Measurements from ENCODE around the gene ZNF613.
"Not testable (repeated sequence)": the region's sequence is repeated elsewhere in the genome, so short reads cannot be mapped to it uniquely, and the experiment has no call there.

The ZNF613 gene

GRCh38 chr19:51938936-51939335, 11.7 kb downstream of the ZNF613 start:
- no CpG with 5 or more reads among the region's 2 CpGs for WGBS, 2 experiments (ENCODE audit: insufficient coverage in 2 of 2)
- no peaks in the 10 kb centered on the region for H3K4me1 ChIP-seq (ENCODE audit: control insufficient read depth, insufficient read depth, low read length, poor library complexity, severe bottlenecking)
- H3K4me3 ChIP-seq (ENCODE audit: extremely low read depth, insufficient read depth, low read length, poor library complexity, severe bottlenecking): no peak overlapping the region
- H3K36me3 ChIP-seq (ENCODE audit: control insufficient read depth, insufficient read depth, low read length): peaks cover 89% of the 10 kb centered on the region
- no peak overlapping the region for H3K27ac ChIP-seq (ENCODE audit: low read depth, low read length, severe bottlenecking)
- peaks cover 57% of the 10 kb centered on the region for H3K9me3 ChIP-seq (ENCODE audit: control insufficient read depth, low read length)

GRCh38 chr19:51944798-51945552, 17.7 kb downstream of the ZNF613 start:
- H3K4me1 ChIP-seq (ENCODE audit: control insufficient read depth, insufficient read depth, low read length, poor library complexity, severe bottlenecking): no peaks in the 10 kb centered on the region
- H3K4me3 ChIP-seq (ENCODE audit: extremely low read depth, insufficient read depth, low read length, poor library complexity, severe bottlenecking): no peak overlapping the region
- peaks cover 92% of the 10 kb centered on the region for H3K9me3 ChIP-seq (ENCODE audit: control insufficient read depth, low read length)
- H3K36me3 ChIP-seq (ENCODE audit: control insufficient read depth, insufficient read depth, low read length): peaks cover 61% of the 10 kb centered on the region
- 94 to 100% methylated on average over 3 to 4 of the region's 7 CpGs for WGBS, 2 experiments (ENCODE audit: insufficient coverage in 2 of 2)
- no peak overlapping the region for H3K27ac ChIP-seq (ENCODE audit: low read depth, low read length, severe bottlenecking)

GRCh38 chr19:51946602-51947001, 19.3 kb downstream of the ZNF613 start:
- Histone ChIP-seq H3K9me3 (ENCODE audit: control insufficient read depth, low read length) (peaks cover 82% of the 10 kb centered on the region), H3K36me3 (ENCODE audit: control insufficient read depth, insufficient read depth, low read length) (peaks cover 44% of the 10 kb centered on the region), H3K4me1 (ENCODE audit: control insufficient read depth, insufficient read depth, low read length, poor library complexity, severe bottlenecking) (no peaks in the 10 kb centered on the region), H3K4me3 (ENCODE audit: extremely low read depth, insufficient read depth, low read length, poor library complexity, severe bottlenecking) (no peak overlapping the region), H3K27ac (ENCODE audit: low read depth, low read length, severe bottlenecking) (no peak overlapping the region)
- no CpG with 5 or more reads among the region's 1 CpG for WGBS, 2 experiments (ENCODE audit: insufficient coverage in 2 of 2)

- Histone ChIP-seq H3K27ac (ENCODE audit: low read depth, low read length, severe bottlenecking) (no peak overlapping the region), H3K9me3 (ENCODE audit: control insufficient read depth, low read length) (peaks cover 62% of the 10 kb centered on the region), H3K36me3 (ENCODE audit: control insufficient read depth, insufficient read depth, low read length) (peaks cover 21% of the 10 kb centered on the region), H3K4me1 (ENCODE audit: control insufficient read depth, insufficient read depth, low read length, poor library complexity, severe bottlenecking) (no peaks in the 10 kb centered on the region), H3K4me3 (ENCODE audit: extremely low read depth, insufficient read depth, low read length, poor library complexity, severe bottlenecking) (no peak overlapping the region)
- WGBS, 2 experiments (ENCODE audit: insufficient coverage in 2 of 2): 95 to 99% methylated on average over 24 to 25 of the region's 25 CpGs
Measured at GRCh38 chr19:51948975-51949374, 21.7 kb downstream of the ZNF613 start.

- H3K9me3 ChIP-seq (ENCODE audit: control insufficient read depth, low read length): peaks cover 16% of the 10 kb centered on the region
- H3K36me3 ChIP-seq (ENCODE audit: control insufficient read depth, insufficient read depth, low read length); H3K27ac ChIP-seq (ENCODE audit: low read depth, low read length, severe bottlenecking); H3K4me3 ChIP-seq (ENCODE audit: extremely low read depth, insufficient read depth, low read length, poor library complexity, severe bottlenecking): not testable (repeated sequence)
- peaks cover 15% of the 10 kb centered on the region for H3K4me1 ChIP-seq (ENCODE audit: control insufficient read depth, insufficient read depth, low read length, poor library complexity, severe bottlenecking)
- 65 to 90% methylated on average over 2 of the region's 4 CpGs for WGBS, 2 experiments (ENCODE audit: insufficient coverage in 2 of 2)
Measured at GRCh38 chr19:51957846-51958245, 30.6 kb downstream of the ZNF613 start.

- peak overlapping the region; percentile 62 for H3K27ac ChIP-seq (ENCODE audit: low read depth, low read length, severe bottlenecking)
- H3K4me3 ChIP-seq (ENCODE audit: extremely low read depth, insufficient read depth, low read length, poor library complexity, severe bottlenecking): no peak overlapping the region
- H3K9me3 ChIP-seq (ENCODE audit: control insufficient read depth, low read length): peaks cover 22% of the 10 kb centered on the region
- peaks cover 22% of the 10 kb centered on the region for H3K36me3 ChIP-seq (ENCODE audit: control insufficient read depth, insufficient read depth, low read length)
- peaks cover 15% of the 10 kb centered on the region for H3K4me1 ChIP-seq (ENCODE audit: control insufficient read depth, insufficient read depth, low read length, poor library complexity, severe bottlenecking)
- 83 to 90% methylated on average over 1 to 2 of the region's 4 CpGs for WGBS, 2 experiments (ENCODE audit: insufficient coverage in 2 of 2)
Measured at GRCh38 chr19:51959791-51960190, 32.5 kb downstream of the ZNF613 start.

GRCh38 chr19:51960621-51961233, 33.5 kb downstream of the ZNF613 start:
- peaks cover 15% of the 10 kb centered on the region for H3K4me1 ChIP-seq (ENCODE audit: control insufficient read depth, insufficient read depth, low read length, poor library complexity, severe bottlenecking)
- 57 to 84% methylated on average over 1 to 5 of the region's 7 CpGs for WGBS, 2 experiments (ENCODE audit: insufficient coverage in 2 of 2)
- peaks cover 32% of the 10 kb centered on the region for H3K9me3 ChIP-seq (ENCODE audit: control insufficient read depth, low read length)
- H3K27ac ChIP-seq (ENCODE audit: low read depth, low read length, severe bottlenecking): peak overlapping the region; percentile 71
- H3K36me3 ChIP-seq (ENCODE audit: control insufficient read depth, insufficient read depth, low read length): peaks cover 31% of the 10 kb centered on the region
- H3K4me3 ChIP-seq (ENCODE audit: extremely low read depth, insufficient read depth, low read length, poor library complexity, severe bottlenecking): not testable (repeated sequence)

GRCh38 chr19:51965583-51965982, 38.3 kb downstream of the ZNF613 start:
- Histone ChIP-seq H3K36me3 (ENCODE audit: control insufficient read depth, insufficient read depth, low read length) (peaks cover 74% of the 10 kb centered on the region), H3K9me3 (ENCODE audit: control insufficient read depth, low read length) (peaks cover 39% of the 10 kb centered on the region), H3K27ac (ENCODE audit: low read depth, low read length, severe bottlenecking) (no peak overlapping the region), H3K4me1 (ENCODE audit: control insufficient read depth, insufficient read depth, low read length, poor library complexity, severe bottlenecking) (peaks cover 9% of the 10 kb centered on the region), H3K4me3 (ENCODE audit: extremely low read depth, insufficient read depth, low read length, poor library complexity, severe bottlenecking) (no peak overlapping the region)
- 87 to 100% methylated on average over 1 to 4 of the region's 5 CpGs for WGBS, 2 experiments (ENCODE audit: insufficient coverage in 2 of 2)

- Histone ChIP-seq H3K36me3 (ENCODE audit: control insufficient read depth, insufficient read depth, low read length) (peaks cover 86% of the 10 kb centered on the region), H3K9me3 (ENCODE audit: control insufficient read depth, low read length) (peaks cover 66% of the 10 kb centered on the region), H3K4me1 (ENCODE audit: control insufficient read depth, insufficient read depth, low read length, poor library complexity, severe bottlenecking) (no peaks in the 10 kb centered on the region), H3K4me3 (ENCODE audit: extremely low read depth, insufficient read depth, low read length, poor library complexity, severe bottlenecking) (no peak overlapping the region), H3K27ac (ENCODE audit: low read depth, low read length, severe bottlenecking) (no peak overlapping the region)
- WGBS, 2 experiments (ENCODE audit: insufficient coverage in 2 of 2): 86% methylated on average over 1 of the region's 1 CpG; no CpG with 5 or more reads in 1 of the 2 experiments
Measured at GRCh38 chr19:51970718-51971117, 43.4 kb downstream of the ZNF613 start.

GRCh38 chr19:51971624-51972023, 44.4 kb downstream of the ZNF613 start:
- H3K27ac ChIP-seq (ENCODE audit: low read depth, low read length, severe bottlenecking): no peak overlapping the region
- 100% methylated on average over 2 of the region's 4 CpGs; no CpG with 5 or more reads in 1 of the 2 experiments for WGBS, 2 experiments (ENCODE audit: insufficient coverage in 2 of 2)
- no peak overlapping the region for H3K4me3 ChIP-seq (ENCODE audit: extremely low read depth, insufficient read depth, low read length, poor library complexity, severe bottlenecking)
- peaks cover 77% of the 10 kb centered on the region for H3K36me3 ChIP-seq (ENCODE audit: control insufficient read depth, insufficient read depth, low read length)
- H3K4me1 ChIP-seq (ENCODE audit: control insufficient read depth, insufficient read depth, low read length, poor library complexity, severe bottlenecking): no peaks in the 10 kb centered on the region
- H3K9me3 ChIP-seq (ENCODE audit: control insufficient read depth, low read length): peaks cover 65% of the 10 kb centered on the region

- not testable (repeated sequence) for H3K4me3 ChIP-seq (ENCODE audit: extremely low read depth, insufficient read depth, low read length, poor library complexity, severe bottlenecking); H3K4me1 ChIP-seq (ENCODE audit: control insufficient read depth, insufficient read depth, low read length, poor library complexity, severe bottlenecking); H3K27ac ChIP-seq (ENCODE audit: low read depth, low read length, severe bottlenecking)
- WGBS, 2 experiments (ENCODE audit: insufficient coverage in 2 of 2): 92 to 93% methylated on average over 10 to 15 of the region's 17 CpGs
- Histone ChIP-seq H3K36me3 (ENCODE audit: control insufficient read depth, insufficient read depth, low read length) (peaks cover 41% of the 10 kb centered on the region), H3K9me3 (ENCODE audit: control insufficient read depth, low read length) (peaks cover 77% of the 10 kb centered on the region)
Measured at GRCh38 chr19:51975787-51976186, 48.5 kb downstream of the ZNF613 start.
